Right lobe of liver (tissue), 6 donors: ENCODE results near the gene FHIT. TPM values are rescaled to one million over a fixed set of nuclear protein-coding genes. Genes with fewer than 3 reads are reported as not detected.

Experiments used
- ATAC-seq, 4 donors: fragments of 200-7000 bp; cut with Tn5 transposase; one replicate each; pipeline ENCODE4 v1.9.1; 2020; ENCODE audit warnings: mild to moderate bottlenecking in 4 of 4, moderate library complexity in 4 of 4
- DNase-seq, 3 donors: peaks; one replicate each; pipeline ENCODE4 v3.0.0-alpha.2; 2020
- H3K27ac ChIP-seq, 3 donors: fragments of 200-600 bp; one replicate each; pipeline ENCODE4 v1.8.0; 2022
- H3K27me3 ChIP-seq, 2 donors: fragments of 200-600 bp; one replicate each; pipeline ENCODE4 v1.8.0; 2022
- H3K36me3 ChIP-seq, 4 donors: fragments of 200-600 bp; sonication (generic) in 1 of 4; one replicate each; pipeline versions ENCODE4 v1.5.1 to v1.8.0; 2017 to 2022; ENCODE audit warnings: control low read depth in 1 of 4
- H3K4me1 ChIP-seq, 4 donors: fragments of 200-600 bp; sonication (generic) in 1 of 4; one replicate each; pipeline versions ENCODE4 v1.5.1 to v1.8.0; 2017 to 2022; ENCODE audit warnings: control low read depth in 1 of 4
- H3K4me3 ChIP-seq, 3 donors: fragments of 200-600 bp; one replicate each; pipeline ENCODE4 v1.8.0; 2022
- H3K9me3 ChIP-seq, 4 donors: fragments of 200-600 bp; sonication (generic) in 1 of 4; one replicate each; pipeline versions ENCODE4 v1.5.1 to v1.8.0; 2017 to 2022; ENCODE audit warnings: control low read depth in 1 of 4
- CTCF ChIP-seq, 4 donors: fragments of 200-600 bp in 3 of 4; fragments of 450-650 bp in 1 of 4; IDR thresholded peaks; one replicate each; pipeline versions ENCODE4 v1.5.1 to v1.8.0; 2016 to 2022; ENCODE audit warnings: antibody characterized with exemption in 4 of 4, mild to moderate bottlenecking in 2 of 4
- POLR2A ChIP-seq: fragments of 450-650 bp; IDR thresholded peaks from one replicate; pipeline ENCODE4 v1.6.1; 2017; ENCODE audit warnings: antibody characterized with exemption, mild to moderate bottlenecking
- WGBS: methylation state at CpG from one replicate; pipeline ENCODE4 v1.1.6; 2018; ENCODE audit warnings: low coverage, low lambda C conversion rate; ENCODE audit not compliant: insufficient coverage; ENCODE audit errors: missing lambda C conversion rate; 5-methylcytosine and 5-hydroxymethylcytosine counted together
- intact Hi-C, 2 donors: fragments of 100-400 bp; cut with DNase I; formaldehyde crosslinking; loops; one replicate each; pipeline versions ENCODE4 v1.11.2 to v1.14.1; 2022
- total RNA-seq, 6 experiments: library from RNA; depleted of rRNA in 2 of 6; stranded (reverse); fragments of >200 nt in 2 of 6; fragmentation: NEBNext Ultra II Directional in 3 of 6; extraction: Animal tissue kit (Norgen Biotek cat#: 25700) in 3 of 6; gene quantifications; one replicate each; pipeline versions ENCODE4 v1.1.0 to v1.2.4, GENCODE V29; 2016 to 2023
- donor health status: DM: no; HTN: yes; CAD: no.
- donor health status: DM: no; HTN: no; CAD: no.
- donor health status: DM: no; HTN: no; CAD: no.
- donor health status: DM: no; HTN: yes; CAD: no.
- donor health status: DM: no; HTN: yes; CAD: no.

Gene FHIT
- total RNA-seq, 6 experiments from 2014 or later: 6.6 to 11.2 (median 8.0) TPM

GRCh38 chr3:60036803-60037202 lies 1214.4 kb downstream of the FHIT start:
- no peak for ATAC-seq
- no peaks in the 10 kb centered on the region for H3K27me3 ChIP-seq
- 91% methylated on average over 7 of the region's 7 CpGs for WGBS
- intact Hi-C loops: no loop called here
- TF ChIP-seq CTCF (IDR thresholded peaks at IDR 0.05) (no peak), POLR2A (no peak)
- H3K27ac ChIP-seq: no peak overlapping the region
- no peaks in the 10 kb centered on the region for H3K36me3 ChIP-seq
- H3K4me3 ChIP-seq: no peak overlapping the region
- no peak for DNase-seq
- no peaks in the 10 kb centered on the region for H3K9me3 ChIP-seq
- H3K4me1 ChIP-seq: no peaks in the 10 kb centered on the region

- no peak overlapping the region for H3K27ac ChIP-seq
- no peak overlapping the region for H3K4me3 ChIP-seq
- H3K36me3 ChIP-seq: no peaks in the 10 kb centered on the region
- H3K4me1 ChIP-seq: no peaks in the 10 kb centered on the region
- TF ChIP-seq CTCF (IDR thresholded peaks at IDR 0.05) (no peak), POLR2A (no peak)
- intact Hi-C loops: no loop called here
- no peak for DNase-seq
- H3K27me3 ChIP-seq: no peaks in the 10 kb centered on the region
- WGBS: 71% methylated on average over 3 of the region's 3 CpGs
- no peaks in the 10 kb centered on the region for H3K9me3 ChIP-seq
- ATAC-seq: no peak
These were observed 1217.3 kb downstream of the FHIT start for GRCh38 chr3:60033901-60034453.

GRCh38 chr3:60030982-60031381 lies 1220.3 kb downstream of the FHIT start:
- no peak overlapping the region for H3K4me3 ChIP-seq
- no peaks in the 10 kb centered on the region for H3K36me3 ChIP-seq
- no peaks in the 10 kb centered on the region for H3K4me1 ChIP-seq
- intact Hi-C loops: no loop called here
- no peaks in the 10 kb centered on the region for H3K9me3 ChIP-seq
- WGBS: 50% methylated on average over 1 of the region's 1 CpG
- DNase-seq: no peak
- H3K27me3 ChIP-seq: no peaks in the 10 kb centered on the region
- no peak for ATAC-seq
- no peak overlapping the region for H3K27ac ChIP-seq
- TF ChIP-seq POLR2A (no peak), CTCF (IDR thresholded peaks at IDR 0.05) (no peak)

GRCh38 chr3:60028233-60028632 lies 1223.0 kb downstream of the FHIT start:
- Histone ChIP-seq H3K9me3 (no peaks in the 10 kb centered on the region), H3K4me3 (no peak overlapping the region), H3K27ac (no peak overlapping the region), H3K4me1 (no peaks in the 10 kb centered on the region), H3K27me3 (no peaks in the 10 kb centered on the region), H3K36me3 (no peaks in the 10 kb centered on the region)
- ATAC-seq (no peak), DNase-seq (no peak)
- 66% methylated on average over 2 of the region's 2 CpGs for WGBS
- TF ChIP-seq CTCF (IDR thresholded peaks at IDR 0.05) (no peak), POLR2A (no peak)
- intact Hi-C loops: no loop called here

GRCh38 chr3:60027335-60027734 lies 1223.9 kb downstream of the FHIT start:
- no peak overlapping the region for H3K4me3 ChIP-seq
- TF ChIP-seq POLR2A (no peak), CTCF (IDR thresholded peaks at IDR 0.05) (no peak)
- no peaks in the 10 kb centered on the region for H3K36me3 ChIP-seq
- DNase-seq: no peak
- no peak for ATAC-seq
- intact Hi-C loops: no loop called here
- WGBS: 90% methylated on average over 7 of the region's 7 CpGs
- no peaks in the 10 kb centered on the region for H3K4me1 ChIP-seq
- no peaks in the 10 kb centered on the region for H3K27me3 ChIP-seq
- no peaks in the 10 kb centered on the region for H3K9me3 ChIP-seq
- no peak overlapping the region for H3K27ac ChIP-seq
